K562 treated with DMSO at 1 percent for 12 hours (cell line): Measurements from ENCODE around the gene OR10X1. TPM values are rescaled to one million over a fixed set of nuclear protein-coding genes. Genes with fewer than 3 reads are reported as not detected.

Experiments used
- total RNA-seq: library from RNA; unstranded; fragments of 300-600 nt; gene quantifications from 2 replicates; pipeline ENCODE4 v1.2.3, GENCODE V29; 2022; ENCODE audit not compliant: insufficient read depth

The OR10X1 gene
- total RNA-seq: not detected in 2 replicates

GRCh38 chr1:158579733-158580132, at the start of gene OR10X1:
OR10X1 (minus strand) TSS chr1:158579899; CDS start chr1:158579899, 0 bp downstream.

GRCh38 chr1:158604968-158605367, 25.3 kb upstream of the OR10X1 start, which contains the start of gene OR10Z1:
OR10Z1 (plus strand) TSS chr1:158605268; CDS start chr1:158606439, 1,171 bp downstream.

GRCh38 chr1:158570480-158570879, 9.2 kb downstream of the OR10X1 start, which contains the start of gene OR6P1:
OR6P1 (minus strand) TSS chr1:158570580; CDS start chr1:158563604, 6,976 bp downstream.

GRCh38 chr1:158554352-158554751, 25.3 kb downstream of the OR10X1 start, which contains the start of gene OR6Y1:
OR6Y1 (minus strand) TSS chr1:158554405; CDS start chr1:158548105, 6,300 bp downstream.

Other genes with a start within 250 kb of the OR10X1 start
- not detected in 2 replicates for gene CD1B, start 248.4 kb downstream of the OR10X1 start, total RNA-seq
- not detected in 2 replicates for gene CD1E, start 226.0 kb downstream of the OR10X1 start, total RNA-seq
- not detected in 2 replicates for gene OR10T2, start 180.4 kb downstream of the OR10X1 start, total RNA-seq
- not detected in 2 replicates for gene OR10K2, start 153.7 kb downstream of the OR10X1 start, total RNA-seq
- not detected in 2 replicates for gene OR10K1, start 118.1 kb downstream of the OR10X1 start, total RNA-seq
- gene OR10R2, start 107.7 kb downstream of the OR10X1 start, total RNA-seq: not detected in 2 replicates
- gene OR6Y1, start 25.5 kb downstream of the OR10X1 start, total RNA-seq: not detected in 2 replicates
- not detected in 2 replicates for gene OR6P1, start 9.3 kb downstream of the OR10X1 start, total RNA-seq
- not detected in 2 replicates for gene OR10Z1, start 25.4 kb upstream of the OR10X1 start, total RNA-seq
- 10.0 and 15.3 TPM in 2 replicates for gene SPTA1, start 106.8 kb upstream of the OR10X1 start, total RNA-seq
- gene OR6K2, start 120.8 kb upstream of the OR10X1 start, total RNA-seq: not detected in 2 replicates
- not detected in 2 replicates for gene OR6K3, start 140.8 kb upstream of the OR10X1 start, total RNA-seq
- not detected in 2 replicates for gene OR6K6, start 174.8 kb upstream of the OR10X1 start, total RNA-seq
- gene OR6N1, start 192.3 kb upstream of the OR10X1 start, total RNA-seq: 0.54 TPM in 1 of 2 replicates, not detected in the other
- gene OR6N2, start 201.3 kb upstream of the OR10X1 start, total RNA-seq: not detected in 2 replicates